H9 (cell line): ENCODE results near the gene DLGAP4. TPM values are rescaled to one million over a fixed set of nuclear protein-coding genes. Genes with fewer than 3 reads are reported as not detected.

Source experiments
- DNase-seq: peaks from one replicate; pipeline ENCODE4 v3.0.0-alpha.2; 2017
- H2AFZ ChIP-seq: one replicate; pipeline ENCODE4 v1.6.1; 2013; ENCODE audit warnings: mild to moderate bottlenecking, low read length, control low read depth, moderate library complexity
- H2AK5ac ChIP-seq: 2 replicates; pipeline ENCODE4 v1.6.1; 2013; ENCODE audit warnings: low read length, control low read depth, mixed read lengths; ENCODE audit not compliant: insufficient read length
- H2BK120ac ChIP-seq: one replicate; pipeline ENCODE4 v1.6.1; 2013; ENCODE audit warnings: low read depth, mild to moderate bottlenecking, low read length, control low read depth, inconsistent platforms; ENCODE audit not compliant: poor library complexity, severe bottlenecking
- H2BK12ac ChIP-seq: 2 replicates; pipeline ENCODE4 v1.6.1; 2013; ENCODE audit warnings: low read length, control low read depth, mixed read lengths, low read depth; ENCODE audit not compliant: insufficient read length
- H2BK15ac ChIP-seq: 2 replicates; pipeline ENCODE4 v1.6.1; 2013; ENCODE audit warnings: low read depth, low read length, control low read depth
- H2BK20ac ChIP-seq: one replicate; pipeline ENCODE4 v1.6.1; 2013; ENCODE audit warnings: low read depth, mild to moderate bottlenecking, low read length, control low read depth, inconsistent platforms; ENCODE audit not compliant: poor library complexity, severe bottlenecking
- H2BK5ac ChIP-seq: 2 replicates; pipeline ENCODE4 v1.6.1; 2013; ENCODE audit warnings: low read length, control low read depth, mixed read lengths; ENCODE audit not compliant: insufficient read length
- H3K14ac ChIP-seq: 2 replicates; pipeline ENCODE4 v1.6.1; 2013; ENCODE audit warnings: low read length, control low read depth; ENCODE audit not compliant: insufficient read depth
- H3K18ac ChIP-seq: 2 replicates; pipeline ENCODE4 v1.6.1; 2013; ENCODE audit warnings: low read depth, mild to moderate bottlenecking, mixed read lengths, low read length, control low read depth; ENCODE audit not compliant: insufficient read length
- H3K23ac ChIP-seq: 2 replicates; pipeline ENCODE4 v1.6.1; 2013; ENCODE audit warnings: low read length, control low read depth, mixed read lengths, low read depth; ENCODE audit not compliant: insufficient read length
- H3K23me2 ChIP-seq: 2 replicates; pipeline ENCODE4 v1.6.1; 2013; ENCODE audit warnings: low read depth, mild to moderate bottlenecking, mixed read lengths, low read length, control low read depth; ENCODE audit not compliant: insufficient read length, poor library complexity, severe bottlenecking
- H3K27ac ChIP-seq: 2 replicates; pipeline ENCODE4 v1.5.1; 2013; ENCODE audit warnings: low read length, control low read depth, mixed read lengths, low read depth; ENCODE audit not compliant: insufficient read length
- H3K27me3 ChIP-seq: 2 replicates; pipeline ENCODE4 v1.6.1; 2013; ENCODE audit warnings: low read length, control low read depth, inconsistent platforms; ENCODE audit not compliant: insufficient read depth
- H3K4ac ChIP-seq: 2 replicates; pipeline ENCODE4 v1.6.1; 2013; ENCODE audit warnings: low read depth, mild to moderate bottlenecking, control low read depth, inconsistent platforms, low read length, moderate library complexity
- H3K4me1 ChIP-seq: 2 replicates; pipeline ENCODE4 v1.6.1; 2013; ENCODE audit warnings: low read length, control low read depth, inconsistent platforms; ENCODE audit not compliant: insufficient read depth
- H3K4me2 ChIP-seq: 2 replicates; pipeline ENCODE4 v1.6.1; 2013; ENCODE audit warnings: low read length, control low read depth, mixed read lengths; ENCODE audit not compliant: insufficient read length, insufficient read depth
- H3K56ac ChIP-seq: 2 replicates; pipeline ENCODE4 v1.6.1; 2013; ENCODE audit warnings: low read depth, mild to moderate bottlenecking, mixed read lengths, low read length, control low read depth; ENCODE audit not compliant: insufficient read length
- H3K79me1 ChIP-seq: 2 replicates; pipeline ENCODE4 v1.6.1; 2013; ENCODE audit warnings: low read depth, mild to moderate bottlenecking, moderate library complexity, low read length, control low read depth, inconsistent platforms; ENCODE audit not compliant: insufficient read depth, poor library complexity, severe bottlenecking
- H3K79me2 ChIP-seq: 2 replicates; pipeline ENCODE4 v1.6.1; 2013; ENCODE audit warnings: low read length, control low read depth, inconsistent platforms; ENCODE audit not compliant: insufficient read depth
- H3K9ac ChIP-seq: 2 replicates; pipeline ENCODE4 v1.6.1; 2013; ENCODE audit warnings: low read length, control low read depth, mixed read lengths; ENCODE audit not compliant: insufficient read length; ENCODE audit errors: extremely low read depth
- H3K9me3 ChIP-seq: one replicate; pipeline ENCODE4 v1.6.1; 2013; ENCODE audit warnings: low read depth, low read length, inconsistent platforms; ENCODE audit not compliant: control insufficient read depth
- H3T11ph ChIP-seq: one replicate; pipeline ENCODE4 v1.6.1; 2013; ENCODE audit warnings: mild to moderate bottlenecking, low read length, control low read depth, inconsistent platforms
- H4K20me1 ChIP-seq: one replicate; pipeline ENCODE4 v1.6.1; 2013; ENCODE audit not compliant: control insufficient read depth, insufficient read length, insufficient read depth
- H4K5ac ChIP-seq: 2 replicates; pipeline ENCODE4 v1.6.1; 2013; ENCODE audit warnings: low read depth, mild to moderate bottlenecking, mixed read lengths, low read length, control low read depth; ENCODE audit not compliant: insufficient read length
- H4K8ac ChIP-seq: replicated peaks from 2 replicates; pipeline ENCODE4 v1.6.1; 2013; ENCODE audit warnings: low read length, control low read depth, mixed read lengths, low read depth; ENCODE audit not compliant: insufficient read length
- H4K91ac ChIP-seq: 2 replicates; pipeline ENCODE4 v1.6.1; 2013; ENCODE audit warnings: low read depth, mild to moderate bottlenecking, moderate library complexity, mixed read lengths, low read length, control low read depth; ENCODE audit not compliant: insufficient read length
- H3K27ac Mint-ChIP-seq, 3 experiments: 2 replicates in 2 of 3; 3 replicates in 1 of 3; pipeline ENCODE4 v1.8.0; 2020 to 2021; ENCODE audit warnings: mixed read lengths in 3 of 3, mild to moderate bottlenecking in 1 of 3, moderate library complexity in 1 of 3
- H3K27me3 Mint-ChIP-seq: 2 replicates; pipeline ENCODE4 v1.8.0; 2021; ENCODE audit warnings: low read depth, mild to moderate bottlenecking, moderate library complexity, mixed read lengths
- H3K36me3 Mint-ChIP-seq, 3 experiments: 2 replicates in 2 of 3; 3 replicates in 1 of 3; pipeline ENCODE4 v1.8.0; 2020 to 2021; ENCODE audit warnings: low read depth in 3 of 3, mixed read lengths in 3 of 3; ENCODE audit not compliant: insufficient read depth in 1 of 3
- H3K4me1 Mint-ChIP-seq, 2 experiments: 2 replicates each; pipeline ENCODE4 v1.8.0; 2020; ENCODE audit warnings: mixed read lengths in 2 of 2
- H3K4me3 Mint-ChIP-seq, 2 experiments: 2 replicates in 1 of 2; 3 replicates in 1 of 2; pipeline ENCODE4 v1.8.0; 2020 to 2021; ENCODE audit warnings: mild to moderate bottlenecking in 2 of 2, mixed read lengths in 2 of 2, moderate library complexity in 1 of 2
- H3K9me3 Mint-ChIP-seq, 2 experiments: 2 replicates in 1 of 2; 3 replicates in 1 of 2; pipeline ENCODE4 v1.8.0; 2020; ENCODE audit warnings: mild to moderate bottlenecking in 2 of 2, mixed read lengths in 2 of 2, moderate library complexity in 1 of 2
- WGBS: extraction: QIAGEN DNeasy Blood & Tissue Kit; methylation state at CpG from one replicate; pipeline ENCODE4 v1.1.7; 2013; ENCODE audit warnings: missing lambda C conversion rate, low lambda C conversion rate, mixed read lengths; ENCODE audit not compliant: insufficient read length; ENCODE audit errors: extremely low coverage; 5-methylcytosine and 5-hydroxymethylcytosine counted together
- total RNA-seq: library from RNA; stranded (reverse); gene quantifications from 2 replicates; pipeline ENCODE4 v1.2.1, GENCODE V29; 2021
- TF ChIP-seq, protein P1 (sequence below): fragments of 200-600 bp; sonication (generic); conservative IDR thresholded peaks from 3 replicates; pipeline ENCODE4 v1.8.0; 2021; ENCODE audit warnings: antibody characterized with exemption, mild to moderate bottlenecking

Gene DLGAP4
- total RNA-seq, 1 experiment from 2014 or later: 48.0 TPM

DNA sequence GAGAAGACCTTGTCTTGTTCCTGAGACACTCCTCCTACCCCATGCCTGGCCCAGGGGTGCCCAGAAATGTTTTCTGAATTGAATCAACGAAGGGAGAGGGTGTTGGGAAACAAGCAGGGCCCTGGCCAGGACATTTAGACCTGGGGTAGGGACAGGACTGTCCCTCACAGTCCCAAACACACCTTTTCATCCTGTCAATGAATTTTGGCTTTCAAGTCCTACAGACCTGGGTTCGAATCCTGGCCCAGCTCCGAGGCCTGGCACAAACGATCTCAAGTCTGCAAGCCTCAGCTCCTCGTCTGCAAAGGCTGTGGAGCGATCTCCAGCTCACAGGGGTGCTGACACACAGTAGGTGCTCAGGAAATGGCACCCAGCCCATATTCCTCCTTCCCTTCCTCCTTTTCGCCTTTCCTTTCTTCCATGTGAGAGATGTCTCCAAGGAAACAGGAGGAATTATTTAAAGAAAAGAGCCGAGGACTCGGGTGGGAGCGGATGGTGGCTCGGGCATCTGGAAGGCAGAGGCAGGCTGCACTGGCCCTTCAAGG is 7.3 kb upstream of the DLGAP4 start:
- Mint-ChIP-seq H3K36me3 (no peaks in the 10 kb centered on the region), H3K27me3 (peaks cover 39% of the 10 kb centered on the region), H3K27ac (no peak overlapping the region), H3K4me1 (peaks cover 0 to 9% of the 10 kb centered on the region in 2 experiments), H3K9me3 (no peaks in the 10 kb centered on the region), H3K4me3 (no peak overlapping the region)
- Histone ChIP-seq H3K27ac (no peak overlapping the region), H3K27me3 (no peaks in the 10 kb centered on the region), H2BK15ac (no peak overlapping the region), H4K91ac (no peak overlapping the region), H3T11ph (no peak overlapping the region), H3K56ac (no peak overlapping the region), H3K9ac (no peak overlapping the region), H2BK20ac (no peak overlapping the region), H4K20me1 (no peaks in the 10 kb centered on the region), H4K8ac (no peak overlapping the region), H3K23ac (no peak overlapping the region), H3K18ac (no peak overlapping the region), H2AK5ac (no peak overlapping the region), H3K14ac (no peak overlapping the region; the same call in 1 of the 2 replicates), H3K4me2 (no peak overlapping the region), H4K5ac (no peak overlapping the region), H3K79me1 (no peaks in the 10 kb centered on the region), H2AFZ (no peak overlapping the region), H2BK12ac (no peak overlapping the region), H2BK5ac (no peak overlapping the region), H3K79me2 (no peaks in the 10 kb centered on the region), H3K4me1 (no peaks in the 10 kb centered on the region), H2BK120ac (no peak overlapping the region), H3K23me2 (no peaks in the 10 kb centered on the region), H3K4ac (no peak overlapping the region), H3K9me3 (no peaks in the 10 kb centered on the region)
- TF ChIP-seq, protein P1, sequence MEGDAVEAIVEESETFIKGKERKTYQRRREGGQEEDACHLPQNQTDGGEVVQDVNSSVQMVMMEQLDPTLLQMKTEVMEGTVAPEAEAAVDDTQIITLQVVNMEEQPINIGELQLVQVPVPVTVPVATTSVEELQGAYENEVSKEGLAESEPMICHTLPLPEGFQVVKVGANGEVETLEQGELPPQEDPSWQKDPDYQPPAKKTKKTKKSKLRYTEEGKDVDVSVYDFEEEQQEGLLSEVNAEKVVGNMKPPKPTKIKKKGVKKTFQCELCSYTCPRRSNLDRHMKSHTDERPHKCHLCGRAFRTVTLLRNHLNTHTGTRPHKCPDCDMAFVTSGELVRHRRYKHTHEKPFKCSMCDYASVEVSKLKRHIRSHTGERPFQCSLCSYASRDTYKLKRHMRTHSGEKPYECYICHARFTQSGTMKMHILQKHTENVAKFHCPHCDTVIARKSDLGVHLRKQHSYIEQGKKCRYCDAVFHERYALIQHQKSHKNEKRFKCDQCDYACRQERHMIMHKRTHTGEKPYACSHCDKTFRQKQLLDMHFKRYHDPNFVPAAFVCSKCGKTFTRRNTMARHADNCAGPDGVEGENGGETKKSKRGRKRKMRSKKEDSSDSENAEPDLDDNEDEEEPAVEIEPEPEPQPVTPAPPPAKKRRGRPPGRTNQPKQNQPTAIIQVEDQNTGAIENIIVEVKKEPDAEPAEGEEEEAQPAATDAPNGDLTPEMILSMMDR: no peak
- no peak for DNase-seq
- WGBS: no CpG with 5 or more reads among the region's 11 CpGs
